Neural cell (in vitro differentiated cells): ENCODE measurements around the gene WASF3. TPM values are rescaled to one million over a fixed set of nuclear protein-coding genes. Genes with fewer than 3 reads are reported as not detected.
A peak's percentile ranks its signal among the peaks of the same experiment; 100 is the strongest.

Source experiments
- H2AFZ ChIP-seq: fragments of 200-600, 300-800 bp; sonication (generic), shearing (Covaris generic); 2 replicates; pipeline ENCODE4 v1.6.0; 2014; ENCODE audit warnings: low read depth, mild to moderate bottlenecking, antibody characterized with exemption, low read length, moderate library complexity
- H3F3A ChIP-seq: fragments of 200-600 bp; shearing (Covaris generic); 2 replicates; pipeline ENCODE4 v1.6.1; 2016; ENCODE audit warnings: mild to moderate bottlenecking, moderate library complexity, mixed read lengths, antibody characterized with exemption, low read length; ENCODE audit not compliant: insufficient read depth, poor library complexity, severe bottlenecking
- H3K27ac ChIP-seq: fragments of 200-600, 300-800 bp; sonication (generic), shearing (Covaris generic); 2 replicates; pipeline ENCODE4 v1.5.1; 2014; ENCODE audit warnings: mild to moderate bottlenecking, low read length, moderate library complexity
- H3K27me3 ChIP-seq: fragments of 300-800, 200-600 bp; sonication (generic), shearing (Covaris generic); 2 replicates; pipeline ENCODE4 v1.6.0; 2014; ENCODE audit warnings: mild to moderate bottlenecking, low read depth, low read length, moderate library complexity; ENCODE audit not compliant: insufficient read depth
- H3K36me3 ChIP-seq: fragments of 300-800, 200-600 bp; sonication (generic), shearing (Covaris generic); 2 replicates; pipeline ENCODE4 v1.5.1; 2014; ENCODE audit warnings: mild to moderate bottlenecking, antibody characterized with exemption, low read length, moderate library complexity; ENCODE audit not compliant: insufficient read depth
- H3K4me2 ChIP-seq: fragments of 300-800, 200-600 bp; sonication (generic), shearing (Covaris generic); 2 replicates; pipeline ENCODE4 v1.6.0; 2014; ENCODE audit warnings: mild to moderate bottlenecking, low read length
- H3K4me3 ChIP-seq: fragments of 300-800, 200-600 bp; sonication (generic), shearing (Covaris generic); 2 replicates; pipeline ENCODE4 v1.5.1; 2014; ENCODE audit warnings: mild to moderate bottlenecking, low read length, moderate library complexity
- H3K79me2 ChIP-seq: fragments of 200-600 bp; shearing (Covaris generic); replicated peaks from 2 replicates; pipeline ENCODE4 v1.6.0; 2014; ENCODE audit warnings: mild to moderate bottlenecking, low read length, moderate library complexity; ENCODE audit not compliant: insufficient read depth
- H3K9ac ChIP-seq: fragments of 300-800, 200-600 bp; sonication (generic), shearing (Covaris generic); 2 replicates; pipeline ENCODE4 v1.6.1; 2016; ENCODE audit warnings: mild to moderate bottlenecking, low read length, mixed read lengths
- H3K9me2 ChIP-seq: fragments of 200-600 bp; shearing (Covaris generic); 2 replicates; pipeline ENCODE4 v1.6.1; 2016; ENCODE audit warnings: mild to moderate bottlenecking, low read length, mixed read lengths; ENCODE audit not compliant: insufficient read depth
- H3K9me3 ChIP-seq: fragments of 200-600, 300-800 bp; sonication (generic), shearing (Covaris generic); 2 replicates; pipeline ENCODE4 v1.6.1; 2016; ENCODE audit warnings: mild to moderate bottlenecking, mixed run types, low read length, moderate library complexity, mixed read lengths
- H4K20me1 ChIP-seq: fragments of 200-600 bp; shearing (Covaris generic); 2 replicates; pipeline ENCODE4 v1.6.1; 2016; ENCODE audit warnings: mild to moderate bottlenecking, mixed run types; ENCODE audit not compliant: insufficient read depth
- CTCF ChIP-seq: fragments of 450-650 bp; IDR thresholded peaks from 2 replicates; pipeline ENCODE4 v1.5.1; 2014; ENCODE audit warnings: antibody characterized with exemption, mild to moderate bottlenecking, moderate library complexity; ENCODE audit not compliant: poor library complexity, severe bottlenecking
- EP300 ChIP-seq: fragments of 450-650 bp; conservative IDR thresholded peaks from 2 replicates; pipeline ENCODE4 v1.6.1; 2014; ENCODE audit warnings: antibody characterized with exemption, mild to moderate bottlenecking, moderate library complexity; ENCODE audit not compliant: poor library complexity, severe bottlenecking
- EZH2 ChIP-seq: fragments of 200-600, 300-800 bp; shearing (Covaris generic), sonication (generic); IDR thresholded peaks from 2 replicates; pipeline ENCODE4 v1.6.1; 2014; ENCODE audit warnings: antibody characterized with exemption, low read length, borderline replicate concordance, mild to moderate bottlenecking; ENCODE audit not compliant: insufficient read depth, poor library complexity, severe bottlenecking
- POLR2AphosphoS5 ChIP-seq: IDR thresholded peaks from 2 replicates; pipeline ENCODE4 v1.6.1; 2012
- RAD21 ChIP-seq: fragments of 450-650 bp; conservative IDR thresholded peaks from 2 replicates; pipeline ENCODE4 v1.6.1; 2014; ENCODE audit warnings: antibody characterized with exemption, mild to moderate bottlenecking, moderate library complexity
- SMC3 ChIP-seq: fragments of 450-650 bp; conservative IDR thresholded peaks from 2 replicates; pipeline ENCODE4 v1.6.1; 2014; ENCODE audit warnings: antibody characterized with exemption, mild to moderate bottlenecking, moderate library complexity; ENCODE audit not compliant: poor library complexity
- TAF1 ChIP-seq: IDR thresholded peaks from 2 replicates; pipeline ENCODE4 v1.6.1; 2012; ENCODE audit warnings: low read depth
- polyA plus RNA-seq: library from polyadenylated mRNA; depleted of rRNA; stranded (reverse); fragments of >200 nt; gene quantifications from 2 replicates; pipeline ENCODE4 v1.2.3, GENCODE V29; 2014
- TF ChIP-seq, protein P1 (sequence below): IDR thresholded peaks from 2 replicates; pipeline ENCODE4 v1.6.1; 2012; ENCODE audit warnings: borderline replicate concordance

WASF3 gene
- polyA plus RNA-seq, 1 donor from 2014 or later: 44.5 TPM

DNA sequence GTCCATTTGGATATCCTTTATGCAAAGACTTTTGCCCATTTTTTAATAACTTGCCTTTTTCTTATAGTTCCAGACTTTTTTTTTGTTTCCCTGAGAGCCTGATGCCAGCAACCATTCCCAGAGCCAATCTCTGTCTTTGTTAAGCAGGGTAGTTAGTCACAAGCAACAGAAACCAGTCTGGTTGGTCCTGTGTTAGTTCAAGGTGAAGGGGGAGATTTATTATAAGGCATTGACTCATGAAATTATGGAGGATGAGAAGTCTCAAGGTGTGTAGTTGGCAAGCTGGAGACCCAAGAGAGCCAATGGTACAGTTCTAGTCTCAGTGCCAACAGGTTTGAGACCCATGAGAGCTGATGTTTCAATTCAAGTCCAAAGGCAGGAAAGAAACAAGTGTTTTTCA lies 170.2 kb downstream of the WASF3 start:
- H3K9ac ChIP-seq: no peak overlapping the region
- H2AFZ ChIP-seq: no peak overlapping the region
- H3K27ac ChIP-seq: no peak overlapping the region

GRCh38 chr13:26735677-26736076 lies 178.2 kb downstream of the WASF3 start:
- Histone ChIP-seq H2AFZ (no peak overlapping the region), H4K20me1 (no peaks in the 10 kb centered on the region), H3K9ac (peak overlapping the region; percentile 11), H3F3A (no peaks in the 10 kb centered on the region), H3K36me3 (no peaks in the 10 kb centered on the region), H3K4me2 (peak overlapping the region; percentile 6), H3K79me2 (no peaks in the 10 kb centered on the region), H3K9me3 (no peaks in the 10 kb centered on the region), H3K9me2 (no peaks in the 10 kb centered on the region), H3K27me3 (no peaks in the 10 kb centered on the region), H3K27ac (peak overlapping the region; percentile 32), H3K4me3 (peak overlapping the region; percentile 47)
- TF ChIP-seq SMC3: peak; percentile 31
- TF ChIP-seq, protein P1, sequence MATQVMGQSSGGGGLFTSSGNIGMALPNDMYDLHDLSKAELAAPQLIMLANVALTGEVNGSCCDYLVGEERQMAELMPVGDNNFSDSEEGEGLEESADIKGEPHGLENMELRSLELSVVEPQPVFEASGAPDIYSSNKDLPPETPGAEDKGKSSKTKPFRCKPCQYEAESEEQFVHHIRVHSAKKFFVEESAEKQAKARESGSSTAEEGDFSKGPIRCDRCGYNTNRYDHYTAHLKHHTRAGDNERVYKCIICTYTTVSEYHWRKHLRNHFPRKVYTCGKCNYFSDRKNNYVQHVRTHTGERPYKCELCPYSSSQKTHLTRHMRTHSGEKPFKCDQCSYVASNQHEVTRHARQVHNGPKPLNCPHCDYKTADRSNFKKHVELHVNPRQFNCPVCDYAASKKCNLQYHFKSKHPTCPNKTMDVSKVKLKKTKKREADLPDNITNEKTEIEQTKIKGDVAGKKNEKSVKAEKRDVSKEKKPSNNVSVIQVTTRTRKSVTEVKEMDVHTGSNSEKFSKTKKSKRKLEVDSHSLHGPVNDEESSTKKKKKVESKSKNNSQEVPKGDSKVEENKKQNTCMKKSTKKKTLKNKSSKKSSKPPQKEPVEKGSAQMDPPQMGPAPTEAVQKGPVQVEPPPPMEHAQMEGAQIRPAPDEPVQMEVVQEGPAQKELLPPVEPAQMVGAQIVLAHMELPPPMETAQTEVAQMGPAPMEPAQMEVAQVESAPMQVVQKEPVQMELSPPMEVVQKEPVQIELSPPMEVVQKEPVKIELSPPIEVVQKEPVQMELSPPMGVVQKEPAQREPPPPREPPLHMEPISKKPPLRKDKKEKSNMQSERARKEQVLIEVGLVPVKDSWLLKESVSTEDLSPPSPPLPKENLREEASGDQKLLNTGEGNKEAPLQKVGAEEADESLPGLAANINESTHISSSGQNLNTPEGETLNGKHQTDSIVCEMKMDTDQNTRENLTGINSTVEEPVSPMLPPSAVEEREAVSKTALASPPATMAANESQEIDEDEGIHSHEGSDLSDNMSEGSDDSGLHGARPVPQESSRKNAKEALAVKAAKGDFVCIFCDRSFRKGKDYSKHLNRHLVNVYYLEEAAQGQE: no peak
- peak; percentile 27 for TF ChIP-seq RAD21
- peak; percentile 41 for TF ChIP-seq CTCF
- TF ChIP-seq TAF1: peak; percentile 42
- peak; percentile 66 for TF ChIP-seq EP300
- TF ChIP-seq POLR2AphosphoS5: peak; percentile 79
- no peak for TF ChIP-seq EZH2

More for the DNA sequence above, 170.2 kb downstream of the WASF3 start:
- no peaks in the 10 kb centered on the region for H3K9me2 ChIP-seq
- H3K4me3 ChIP-seq: no peak overlapping the region
- H3K9me3 ChIP-seq: no peaks in the 10 kb centered on the region
- H3K27me3 ChIP-seq: no peaks in the 10 kb centered on the region
- H3K36me3 ChIP-seq: no peaks in the 10 kb centered on the region
- H3F3A ChIP-seq: no peaks in the 10 kb centered on the region
- TF ChIP-seq RAD21 (no peak), EP300 (no peak)
- H4K20me1 ChIP-seq: no peaks in the 10 kb centered on the region
- H3K4me2 ChIP-seq: no peak overlapping the region
- no peaks in the 10 kb centered on the region for H3K79me2 ChIP-seq

Other genes starting within 250 kb of the WASF3 start
- 6.6 and 6.7 TPM in 2 replicates for gene GPR12, start 203.1 kb downstream of the WASF3 start, polyA plus RNA-seq